ENCODE results near the gene TLR5. TPM values are rescaled to one million over a fixed set of nuclear protein-coding genes. Genes with fewer than 3 reads are reported as not detected.

Gene TLR5
- polyA plus RNA-seq, 1 donor (not counting 4 experiments of a cell fraction or from before 2014, with no cell fraction given): 1.3 TPM

DNA sequence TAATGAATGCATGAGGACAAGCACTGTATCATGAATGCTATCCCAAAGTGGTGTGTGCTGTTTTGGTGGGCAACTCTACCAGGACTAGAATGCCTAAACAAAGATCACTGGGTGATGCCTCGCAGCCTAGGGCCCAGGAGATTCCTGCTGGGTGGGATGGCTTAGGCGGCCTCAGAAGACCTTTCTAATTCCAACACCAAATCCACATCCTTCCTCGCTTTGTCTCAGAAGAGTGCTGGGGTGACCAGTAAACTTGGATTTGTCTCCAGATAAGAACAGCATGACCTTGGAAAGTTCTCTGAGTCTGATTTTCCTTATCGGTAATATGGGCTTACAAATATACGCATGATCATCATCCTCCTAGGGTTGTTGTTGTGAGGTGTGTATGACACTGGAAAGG, 76.6 kb downstream of the TLR5 start:
- Histone ChIP-seq H4K20me1 (ENCODE audit: control insufficient read depth, extremely low read depth, insufficient read depth, low read length) (no peaks in the 10 kb centered on the region), H3K27ac (ENCODE audit: control insufficient read depth, insufficient read depth, low read length) (no peak overlapping the region), H3K9me1 (ENCODE audit: control insufficient read depth, extremely low read depth, insufficient read depth, low read length) (no peaks in the 10 kb centered on the region), H3K4me3 (ENCODE audit: control insufficient read depth in 2 of 3, extremely low read depth in 1 of 3, insufficient read depth in 2 of 3, low read depth in 1 of 3, low read length in 3 of 3) (no peak overlapping the region), H3K9ac (ENCODE audit: control insufficient read depth, extremely low read depth, insufficient read depth, low read length) (no peak overlapping the region), H3K4me1 (ENCODE audit: control insufficient read depth, extremely low read depth, insufficient read depth, low read length) (no peaks in the 10 kb centered on the region), H3K4me2 (ENCODE audit: control insufficient read depth, extremely low read depth, insufficient read depth, low read depth, low read length) (no peak overlapping the region), H3K27me3 (ENCODE audit: control insufficient read depth, extremely low read depth, insufficient read depth, low read length) (no peaks in the 10 kb centered on the region), H3K9me3 (ENCODE audit: control insufficient read depth, low read depth, low read length) (no peaks in the 10 kb centered on the region), H3K36me3 (ENCODE audit: control insufficient read depth in 2 of 2, extremely low read depth in 1 of 2, insufficient read depth in 2 of 2, low read length in 2 of 2) (no peaks in the 10 kb centered on the region), H2AFZ (ENCODE audit: control insufficient read depth, low read length) (no peak overlapping the region), H3K79me2 (ENCODE audit: control insufficient read depth, insufficient read depth, low read length) (no peaks in the 10 kb centered on the region)
- TF ChIP-seq EZH2 (IDR thresholded peaks at IDR 0.05; ENCODE audit: low read length): no peak
- TF ChIP-seq, protein P1, sequence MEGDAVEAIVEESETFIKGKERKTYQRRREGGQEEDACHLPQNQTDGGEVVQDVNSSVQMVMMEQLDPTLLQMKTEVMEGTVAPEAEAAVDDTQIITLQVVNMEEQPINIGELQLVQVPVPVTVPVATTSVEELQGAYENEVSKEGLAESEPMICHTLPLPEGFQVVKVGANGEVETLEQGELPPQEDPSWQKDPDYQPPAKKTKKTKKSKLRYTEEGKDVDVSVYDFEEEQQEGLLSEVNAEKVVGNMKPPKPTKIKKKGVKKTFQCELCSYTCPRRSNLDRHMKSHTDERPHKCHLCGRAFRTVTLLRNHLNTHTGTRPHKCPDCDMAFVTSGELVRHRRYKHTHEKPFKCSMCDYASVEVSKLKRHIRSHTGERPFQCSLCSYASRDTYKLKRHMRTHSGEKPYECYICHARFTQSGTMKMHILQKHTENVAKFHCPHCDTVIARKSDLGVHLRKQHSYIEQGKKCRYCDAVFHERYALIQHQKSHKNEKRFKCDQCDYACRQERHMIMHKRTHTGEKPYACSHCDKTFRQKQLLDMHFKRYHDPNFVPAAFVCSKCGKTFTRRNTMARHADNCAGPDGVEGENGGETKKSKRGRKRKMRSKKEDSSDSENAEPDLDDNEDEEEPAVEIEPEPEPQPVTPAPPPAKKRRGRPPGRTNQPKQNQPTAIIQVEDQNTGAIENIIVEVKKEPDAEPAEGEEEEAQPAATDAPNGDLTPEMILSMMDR (optimal IDR thresholded peaks at IDR 0.05 in 1 of 3, IDR thresholded peaks at IDR 0.05 in 1 of 3, conservative IDR thresholded peaks at IDR 0.05 in 1 of 3; ENCODE audit: extremely low read depth in 1 of 3, insufficient read depth in 2 of 3, low read length in 3 of 3): no peak
- DNase-seq (ENCODE audit: low read depth, low spot score): no peak
- dilution Hi-C loops (cut with MboI; ENCODE audit: extremely low pct_ligation_motif_present, low sequenced_read_pairs): no loop called here
- no peak for FAIRE-seq

DNA sequence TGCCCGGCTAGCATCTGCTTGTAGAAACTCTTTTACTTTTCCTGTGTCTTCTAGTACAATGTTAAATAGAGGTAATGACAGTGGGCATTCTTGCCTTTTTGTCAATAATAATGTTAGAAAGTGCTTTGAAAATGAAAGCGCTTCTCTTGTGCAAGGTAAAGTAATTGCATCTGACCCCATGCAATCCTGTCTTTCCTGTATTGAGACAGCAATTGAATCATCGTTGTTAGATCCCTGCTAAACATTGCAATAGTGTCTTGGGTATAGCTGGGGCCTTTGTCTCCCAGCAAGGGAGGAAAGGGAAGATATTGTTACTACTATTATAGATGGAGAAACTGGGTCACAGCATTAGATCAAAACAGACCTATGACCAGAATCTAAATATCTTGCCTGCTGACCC, 80.9 kb downstream of the TLR5 start:
- no peak overlapping the region for H3K4me3 ChIP-seq (ENCODE audit: control insufficient read depth in 2 of 3, extremely low read depth in 1 of 3, insufficient read depth in 2 of 3, low read depth in 1 of 3, low read length in 3 of 3)
- no peak for DNase-seq (ENCODE audit: low read depth, low spot score)
- H4K20me1 ChIP-seq (ENCODE audit: control insufficient read depth, extremely low read depth, insufficient read depth, low read length): no peaks in the 10 kb centered on the region
- H3K79me2 ChIP-seq (ENCODE audit: control insufficient read depth, insufficient read depth, low read length): no peaks in the 10 kb centered on the region
- H3K27me3 ChIP-seq (ENCODE audit: control insufficient read depth, extremely low read depth, insufficient read depth, low read length): no peaks in the 10 kb centered on the region
- dilution Hi-C loops (cut with MboI; ENCODE audit: extremely low pct_ligation_motif_present, low sequenced_read_pairs): no loop called here
- no peak for TF ChIP-seq EZH2 (IDR thresholded peaks at IDR 0.05; ENCODE audit: low read length)
- TF ChIP-seq, protein P1 (optimal IDR thresholded peaks at IDR 0.05 in 1 of 3, IDR thresholded peaks at IDR 0.05 in 1 of 3, conservative IDR thresholded peaks at IDR 0.05 in 1 of 3; ENCODE audit: extremely low read depth in 1 of 3, insufficient read depth in 2 of 3, low read length in 3 of 3): no peak
- no peaks in the 10 kb centered on the region for H3K4me1 ChIP-seq (ENCODE audit: control insufficient read depth, extremely low read depth, insufficient read depth, low read length)
- H3K9ac ChIP-seq (ENCODE audit: control insufficient read depth, extremely low read depth, insufficient read depth, low read length): no peak overlapping the region
- H3K9me1 ChIP-seq (ENCODE audit: control insufficient read depth, extremely low read depth, insufficient read depth, low read length): no peaks in the 10 kb centered on the region
- H3K27ac ChIP-seq (ENCODE audit: control insufficient read depth, insufficient read depth, low read length): no peak overlapping the region
- H3K9me3 ChIP-seq (ENCODE audit: control insufficient read depth, low read depth, low read length): no peaks in the 10 kb centered on the region
- no peak overlapping the region for H2AFZ ChIP-seq (ENCODE audit: control insufficient read depth, low read length)
- H3K36me3 ChIP-seq (ENCODE audit: control insufficient read depth in 2 of 2, extremely low read depth in 1 of 2, insufficient read depth in 2 of 2, low read length in 2 of 2): no peaks in the 10 kb centered on the region
- no peak for FAIRE-seq
- no peak overlapping the region for H3K4me2 ChIP-seq (ENCODE audit: control insufficient read depth, extremely low read depth, insufficient read depth, low read depth, low read length)
